Measurements from ENCODE around the gene PTPRD. TPM values are rescaled to one million over a fixed set of nuclear protein-coding genes. Genes with fewer than 3 reads are reported as not detected.
A peak's percentile ranks its signal among the peaks of the same experiment; 100 is the strongest.

The PTPRD gene
- total and polyA plus RNA-seq, 9 donors: 45.2 to 104 (median 80.0) TPM

DNA sequence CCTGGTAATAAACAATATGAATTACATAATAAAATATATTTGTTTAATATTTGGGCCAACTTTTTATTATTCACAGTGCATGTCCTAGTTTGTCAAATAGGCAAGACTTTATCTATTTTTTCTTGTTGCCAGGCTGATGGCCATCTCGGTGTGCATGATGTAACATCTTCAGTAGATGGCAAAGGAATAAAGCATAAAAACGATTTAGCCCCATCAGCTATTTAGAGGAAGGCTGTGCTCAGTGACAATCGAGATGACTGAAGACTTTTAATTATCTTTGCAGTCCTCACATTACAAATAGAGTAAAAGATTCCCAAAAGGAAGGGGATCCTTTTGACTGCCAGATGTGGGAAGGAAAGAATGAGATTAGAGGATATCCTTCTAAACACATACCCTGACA is 358.5 kb downstream of the PTPRD start:
- H3K4me3 ChIP-seq (ENCODE audit: low read length): no peak overlapping the region
- WGBS (ENCODE audit: insufficient coverage): no CpG with 5 or more reads among the region's 3 CpGs
- no peak overlapping the region for H3K27ac ChIP-seq (ENCODE audit: low read length)
- H3K36me3 ChIP-seq (ENCODE audit: control insufficient read depth, insufficient read depth, low read length): no peaks in the 10 kb centered on the region
- DNase-seq: peak; percentile 2
- H3K27me3 ChIP-seq (ENCODE audit: control insufficient read depth, insufficient read depth, low read length): no peaks in the 10 kb centered on the region
- H3K4me1 ChIP-seq (ENCODE audit: control insufficient read depth, insufficient read depth, low read length): no peaks in the 10 kb centered on the region
- H3K9me3 ChIP-seq (replicated peaks; ENCODE audit: control insufficient read depth, low read depth, low read length): no peaks in the 10 kb centered on the region

DNA sequence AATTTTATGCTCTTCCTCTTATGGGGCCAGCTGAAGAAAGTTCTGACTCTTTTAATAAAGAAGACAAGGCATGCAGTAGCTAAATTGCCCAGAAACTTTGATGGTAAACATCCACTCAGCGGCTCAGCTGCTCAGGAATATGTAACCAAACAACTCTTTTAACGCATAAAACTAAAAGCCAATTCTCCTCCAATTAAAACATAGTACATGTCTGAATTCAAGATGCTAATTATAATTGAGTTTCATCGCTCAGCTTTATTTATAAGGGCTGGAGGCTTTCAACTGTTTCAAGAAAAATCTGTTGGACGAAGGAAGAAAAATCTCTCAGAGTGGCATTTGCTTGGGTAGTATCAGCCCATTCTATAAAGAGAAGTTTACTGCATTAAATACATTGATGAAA is 359.5 kb downstream of the PTPRD start:
- WGBS (ENCODE audit: insufficient coverage): no CpG with 5 or more reads among the region's 4 CpGs
- no peak overlapping the region for H3K4me3 ChIP-seq (ENCODE audit: low read length)

DNA sequence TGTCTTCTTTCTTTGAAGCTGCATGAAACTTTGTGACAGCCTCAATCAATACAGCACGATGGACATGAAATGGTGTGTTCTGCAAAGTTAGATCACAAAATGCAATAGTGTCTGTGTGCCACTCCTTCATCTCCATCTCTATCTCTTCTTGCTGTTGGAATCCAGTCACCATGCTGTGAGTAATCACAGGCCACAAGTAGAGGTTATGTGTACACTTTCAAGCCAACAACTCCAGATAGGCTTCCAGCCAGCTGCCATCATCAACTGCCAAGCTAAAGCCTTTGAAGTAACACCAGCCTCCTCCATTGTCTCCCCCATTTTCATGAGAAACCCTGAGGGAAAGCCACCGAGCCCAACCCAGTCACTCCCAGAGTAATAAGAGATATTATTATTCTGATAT is 360.6 kb downstream of the PTPRD start:
- H3K4me3 ChIP-seq (ENCODE audit: low read length): no peak overlapping the region
- no peaks in the 10 kb centered on the region for H3K36me3 ChIP-seq (ENCODE audit: control insufficient read depth, insufficient read depth, low read length)
- no peaks in the 10 kb centered on the region for H3K27me3 ChIP-seq (ENCODE audit: control insufficient read depth, insufficient read depth, low read length)
- no peaks in the 10 kb centered on the region for H3K4me1 ChIP-seq (ENCODE audit: control insufficient read depth, insufficient read depth, low read length)
- DNase-seq: no peak
- no peaks in the 10 kb centered on the region for H3K9me3 ChIP-seq (replicated peaks; ENCODE audit: control insufficient read depth, low read depth, low read length)
- WGBS (ENCODE audit: insufficient coverage): no CpG with 5 or more reads among the region's 2 CpGs
- H3K27ac ChIP-seq (ENCODE audit: low read length): no peak overlapping the region

More for the DNA sequence above, 359.5 kb downstream of the PTPRD start:
- DNase-seq: no peak
- H3K4me1 ChIP-seq (ENCODE audit: control insufficient read depth, insufficient read depth, low read length): no peaks in the 10 kb centered on the region
- no peaks in the 10 kb centered on the region for H3K9me3 ChIP-seq (replicated peaks; ENCODE audit: control insufficient read depth, low read depth, low read length)
- H3K27ac ChIP-seq (ENCODE audit: low read length): no peak overlapping the region
- no peaks in the 10 kb centered on the region for H3K36me3 ChIP-seq (ENCODE audit: control insufficient read depth, insufficient read depth, low read length)
- H3K27me3 ChIP-seq (ENCODE audit: control insufficient read depth, insufficient read depth, low read length): no peaks in the 10 kb centered on the region

GRCh38 chr9:10251490-10251889 is 361.3 kb downstream of the PTPRD start:
- no peaks in the 10 kb centered on the region for H3K36me3 ChIP-seq (ENCODE audit: control insufficient read depth, insufficient read depth, low read length)
- DNase-seq: no peak
- H3K27me3 ChIP-seq (ENCODE audit: control insufficient read depth, insufficient read depth, low read length): no peaks in the 10 kb centered on the region
- H3K4me1 ChIP-seq (ENCODE audit: control insufficient read depth, insufficient read depth, low read length): no peaks in the 10 kb centered on the region
- 100% methylated on average over 1 of the region's 1 CpG for WGBS (ENCODE audit: insufficient coverage)
- H3K27ac ChIP-seq (ENCODE audit: low read length): no peak overlapping the region
- no peaks in the 10 kb centered on the region for H3K9me3 ChIP-seq (replicated peaks; ENCODE audit: control insufficient read depth, low read depth, low read length)
- no peak overlapping the region for H3K4me3 ChIP-seq (ENCODE audit: low read length)

DNA sequence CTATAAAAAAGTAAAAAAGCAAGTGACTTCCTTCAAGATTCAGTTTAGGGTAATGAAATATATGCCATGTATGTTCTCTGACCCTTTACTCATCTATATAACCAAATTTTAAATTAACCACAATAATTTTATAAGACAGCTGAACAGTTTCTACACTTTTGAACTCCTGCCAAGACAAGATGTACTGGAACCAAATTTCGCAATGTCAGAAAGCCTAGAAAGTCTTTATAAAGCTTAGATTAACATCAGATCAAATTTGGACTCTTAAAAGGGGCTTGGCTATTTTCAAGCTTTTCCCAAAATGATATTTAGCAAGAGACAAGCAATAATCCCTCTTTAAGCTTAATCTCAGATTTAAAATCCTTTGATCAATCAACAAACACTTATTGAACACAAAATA is 362.6 kb downstream of the PTPRD start:
- Histone ChIP-seq H3K4me1 (ENCODE audit: control insufficient read depth, insufficient read depth, low read length) (no peaks in the 10 kb centered on the region), H3K4me3 (ENCODE audit: low read length) (no peak overlapping the region), H3K9me3 (replicated peaks; ENCODE audit: control insufficient read depth, low read depth, low read length) (no peaks in the 10 kb centered on the region), H3K27me3 (ENCODE audit: control insufficient read depth, insufficient read depth, low read length) (no peaks in the 10 kb centered on the region), H3K36me3 (ENCODE audit: control insufficient read depth, insufficient read depth, low read length) (no peaks in the 10 kb centered on the region), H3K27ac (ENCODE audit: low read length) (no peak overlapping the region)
- WGBS (ENCODE audit: insufficient coverage): 100% methylated on average over 1 of the region's 1 CpG
- DNase-seq: no peak

GRCh38 chr9:10248890-10249289 is 363.9 kb downstream of the PTPRD start:
- DNase-seq: no peak
- WGBS (ENCODE audit: insufficient coverage): no CpG with 5 or more reads among the region's 1 CpG
- no peaks in the 10 kb centered on the region for H3K9me3 ChIP-seq (replicated peaks; ENCODE audit: control insufficient read depth, low read depth, low read length)
- H3K27ac ChIP-seq (ENCODE audit: low read length): no peak overlapping the region
- no peak overlapping the region for H3K4me3 ChIP-seq (ENCODE audit: low read length)
- H3K36me3 ChIP-seq (ENCODE audit: control insufficient read depth, insufficient read depth, low read length): no peaks in the 10 kb centered on the region
- no peaks in the 10 kb centered on the region for H3K27me3 ChIP-seq (ENCODE audit: control insufficient read depth, insufficient read depth, low read length)
- no peaks in the 10 kb centered on the region for H3K4me1 ChIP-seq (ENCODE audit: control insufficient read depth, insufficient read depth, low read length)

- Histone ChIP-seq H3K4me3 (ENCODE audit: low read length) (no peak overlapping the region), H3K27ac (ENCODE audit: low read length) (no peak overlapping the region), H3K9me3 (replicated peaks; ENCODE audit: control insufficient read depth, low read depth, low read length) (no peaks in the 10 kb centered on the region), H3K4me1 (ENCODE audit: control insufficient read depth, insufficient read depth, low read length) (no peaks in the 10 kb centered on the region), H3K27me3 (ENCODE audit: control insufficient read depth, insufficient read depth, low read length) (no peaks in the 10 kb centered on the region), H3K36me3 (ENCODE audit: control insufficient read depth, insufficient read depth, low read length) (no peaks in the 10 kb centered on the region)
- DNase-seq: no peak
- no CpG with 5 or more reads among the region's 2 CpGs for WGBS (ENCODE audit: insufficient coverage)
Measured at GRCh38 chr9:10242255-10242654, 370.5 kb downstream of the PTPRD start.

DNA sequence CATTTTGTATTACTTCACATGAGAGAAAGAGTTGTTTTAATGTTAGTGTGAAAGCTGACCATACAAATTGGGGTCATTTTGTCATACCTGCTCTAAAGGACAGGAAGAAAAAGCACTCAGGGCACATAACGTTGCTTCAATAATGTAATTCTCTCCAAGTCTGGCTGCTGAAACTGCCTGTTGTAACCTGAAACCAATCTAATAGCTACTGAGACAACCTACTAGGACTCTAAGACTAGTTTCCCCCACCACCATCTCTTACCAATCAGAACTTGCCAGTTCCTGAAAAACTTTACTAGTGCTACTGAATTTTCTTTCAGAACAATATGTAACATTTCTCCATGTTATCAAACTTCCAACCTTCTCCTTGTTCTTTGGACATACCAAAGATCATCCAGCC is 374.7 kb downstream of the PTPRD start:
- H3K4me1 ChIP-seq (ENCODE audit: control insufficient read depth, insufficient read depth, low read length): no peaks in the 10 kb centered on the region
- no peak overlapping the region for H3K4me3 ChIP-seq (ENCODE audit: low read length)
- no peaks in the 10 kb centered on the region for H3K9me3 ChIP-seq (replicated peaks; ENCODE audit: control insufficient read depth, low read depth, low read length)
- DNase-seq: no peak
- H3K27ac ChIP-seq (ENCODE audit: low read length): no peak overlapping the region
- no peaks in the 10 kb centered on the region for H3K36me3 ChIP-seq (ENCODE audit: control insufficient read depth, insufficient read depth, low read length)
- no CpG with 5 or more reads among the region's 1 CpG for WGBS (ENCODE audit: insufficient coverage)
- H3K27me3 ChIP-seq (ENCODE audit: control insufficient read depth, insufficient read depth, low read length): no peaks in the 10 kb centered on the region

GRCh38 chr9:10237584-10237983 is 375.2 kb downstream of the PTPRD start:
- H3K4me1 ChIP-seq (ENCODE audit: control insufficient read depth, insufficient read depth, low read length): no peaks in the 10 kb centered on the region
- no peaks in the 10 kb centered on the region for H3K27me3 ChIP-seq (ENCODE audit: control insufficient read depth, insufficient read depth, low read length)
- H3K9me3 ChIP-seq (replicated peaks; ENCODE audit: control insufficient read depth, low read depth, low read length): no peaks in the 10 kb centered on the region
- H3K27ac ChIP-seq (ENCODE audit: low read length): no peak overlapping the region
- DNase-seq: no peak
- no peaks in the 10 kb centered on the region for H3K36me3 ChIP-seq (ENCODE audit: control insufficient read depth, insufficient read depth, low read length)
- H3K4me3 ChIP-seq (ENCODE audit: low read length): no peak overlapping the region

DNA sequence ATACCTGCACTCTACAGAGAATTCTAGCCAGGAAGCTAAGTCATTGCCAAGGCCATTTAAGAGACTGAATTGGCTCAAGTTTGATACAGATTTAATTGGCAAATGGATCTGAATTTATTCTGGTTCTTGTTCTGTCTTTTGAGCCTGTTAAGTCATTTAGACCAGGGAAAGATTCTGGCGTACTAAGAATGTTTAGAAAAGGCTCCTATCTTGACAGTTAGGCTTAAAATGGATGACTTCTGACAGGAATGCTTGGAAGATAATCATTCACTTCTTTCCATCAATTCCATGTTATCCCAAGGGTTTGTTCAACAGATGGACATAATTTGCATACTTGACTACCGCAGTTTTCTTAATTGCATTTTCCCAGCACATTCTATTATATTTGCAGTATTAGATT is 376.6 kb downstream of the PTPRD start:
- no CpG with 5 or more reads among the region's 2 CpGs for WGBS (ENCODE audit: insufficient coverage)
- Histone ChIP-seq H3K9me3 (replicated peaks; ENCODE audit: control insufficient read depth, low read depth, low read length) (no peaks in the 10 kb centered on the region), H3K27ac (ENCODE audit: low read length) (no peak overlapping the region), H3K4me1 (ENCODE audit: control insufficient read depth, insufficient read depth, low read length) (no peaks in the 10 kb centered on the region), H3K36me3 (ENCODE audit: control insufficient read depth, insufficient read depth, low read length) (no peaks in the 10 kb centered on the region), H3K27me3 (ENCODE audit: control insufficient read depth, insufficient read depth, low read length) (no peaks in the 10 kb centered on the region), H3K4me3 (ENCODE audit: low read length) (no peak overlapping the region)
- DNase-seq: no peak

DNA sequence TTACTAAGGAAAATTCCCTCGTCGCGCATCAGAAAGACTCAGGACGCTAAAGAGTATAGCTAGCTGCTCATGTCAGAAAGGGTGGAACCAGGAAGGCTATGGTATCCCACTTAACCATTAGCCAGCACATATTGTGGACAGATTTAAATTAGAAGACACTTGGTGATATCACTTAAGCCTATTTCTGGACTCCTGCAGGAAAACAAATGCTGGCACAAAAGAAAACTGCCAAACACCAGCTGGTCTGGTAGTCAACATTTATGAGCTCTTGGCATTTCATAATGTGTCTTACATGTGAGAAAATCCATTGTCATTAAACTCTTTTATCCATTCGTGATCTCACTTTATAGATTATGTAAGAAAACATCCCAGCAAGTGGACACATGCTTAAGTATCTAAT is 377.4 kb downstream of the PTPRD start:
- 67% methylated on average over 3 of the region's 5 CpGs for WGBS (ENCODE audit: insufficient coverage)

More for the DNA sequence above, 377.4 kb downstream of the PTPRD start:
- Histone ChIP-seq H3K4me1 (ENCODE audit: control insufficient read depth, insufficient read depth, low read length) (no peaks in the 10 kb centered on the region), H3K27ac (ENCODE audit: low read length) (no peak overlapping the region), H3K9me3 (replicated peaks; ENCODE audit: control insufficient read depth, low read depth, low read length) (no peaks in the 10 kb centered on the region), H3K4me3 (ENCODE audit: low read length) (no peak overlapping the region), H3K27me3 (ENCODE audit: control insufficient read depth, insufficient read depth, low read length) (no peaks in the 10 kb centered on the region), H3K36me3 (ENCODE audit: control insufficient read depth, insufficient read depth, low read length) (no peaks in the 10 kb centered on the region)
- no peak for DNase-seq
